K562 (cell line): ENCODE data around the gene SDK1.

Experiments
- BRCA1 ChIP-seq, 2 experiments: fragments of 450-650 bp in 1 of 2; sonication (generic) in 1 of 2; formaldehyde crosslinking in 1 of 2; IDR thresholded peaks; 2 replicates each; pipeline versions ENCODE4 v1.5.0 to v1.6.1; 2017 to 2020; ENCODE audit warnings: mild to moderate bottlenecking in 1 of 2, missing genetic modification reagents in 1 of 2
- CREM ChIP-seq: IDR thresholded peaks from 2 replicates; pipeline ENCODE4 v1.6.1; 2014; ENCODE audit warnings: antibody characterized with exemption, low read depth
- CTBP1 ChIP-seq: fragments of 450-650 bp; IDR thresholded peaks from 2 replicates; pipeline ENCODE4 v1.6.1; 2016; ENCODE audit warnings: borderline replicate concordance
- CTCF ChIP-seq, 3 experiments: IDR thresholded peaks in 2 of 3; conservative IDR thresholded peaks in 1 of 3; 2 replicates each; pipeline ENCODE4 v1.5.1; 2011 to 2012; ENCODE audit warnings: low read length in 3 of 3, mild to moderate bottlenecking in 3 of 3, control low read depth in 2 of 3, improper control_type of control experiment in 1 of 3, inconsistent platforms in 1 of 3, low read depth in 1 of 3, mixed read lengths in 1 of 3, moderate library complexity in 1 of 3; ENCODE audit not compliant: insufficient read depth in 2 of 3
- EWSR1 ChIP-seq: fragments of 450-650 bp; IDR thresholded peaks from 2 replicates; pipeline ENCODE4 v1.6.1; 2018; ENCODE audit warnings: borderline replicate concordance, mild to moderate bottlenecking, low read depth, moderate library complexity; ENCODE audit not compliant: partially characterized antibody
- FOXK2 ChIP-seq, 2 experiments: fragments of 450-650 bp; IDR thresholded peaks in 1 of 2; conservative IDR thresholded peaks in 1 of 2; 2 replicates each; pipeline ENCODE4 v1.6.1; 2016; ENCODE audit warnings: low read depth in 2 of 2, mild to moderate bottlenecking in 1 of 2
- JUND ChIP-seq, 2 experiments: IDR thresholded peaks; 2 replicates in 1 of 2; 3 replicates in 1 of 2; pipeline ENCODE4 v1.6.1; 2011; ENCODE audit warnings: borderline replicate concordance in 2 of 2, low read depth in 2 of 2, low read length in 2 of 2, improper control_type of control experiment in 1 of 2, missing biosample characterization in 1 of 2, missing genetic modification characterization in 1 of 2, missing genetic modification reagents in 1 of 2
- MTF1 ChIP-seq: fragments of 250-450 bp; sonication (Bioruptor Pico); IDR thresholded peaks from 2 replicates; pipeline ENCODE4 v1.9.0; 2021; ENCODE audit warnings: moderate library complexity, mild to moderate bottlenecking, inconsistent platforms, borderline replicate concordance
- POLR2A ChIP-seq: fragments of 450-650 bp; conservative IDR thresholded peaks from 2 replicates; pipeline ENCODE4 v1.6.1; 2016
- TGIF2 ChIP-seq: sonication (generic); formaldehyde crosslinking; IDR thresholded peaks from 2 replicates; pipeline ENCODE4 v1.8.1; 2022; ENCODE audit warnings: mild to moderate bottlenecking, missing genetic modification reagents, moderate library complexity
- YY1 ChIP-seq, 3 experiments: IDR thresholded peaks; 2 replicates each; pipeline ENCODE4 v1.6.1; 2011; ENCODE audit warnings: low read length in 2 of 3, mild to moderate bottlenecking in 2 of 3, moderate library complexity in 2 of 3, borderline replicate concordance in 1 of 3, control low read depth in 1 of 3, low read depth in 1 of 3; ENCODE audit not compliant: insufficient read depth in 3 of 3, insufficient replicate concordance in 2 of 3, control insufficient read depth in 1 of 3, insufficient read length in 1 of 3; ENCODE audit errors: extremely low read depth in 1 of 3
- ZFP30 ChIP-seq: fragments of 250-450 bp; sonication (Bioruptor Pico); IDR thresholded peaks from 2 replicates; pipeline ENCODE4 v1.8.0; 2022; ENCODE audit warnings: moderate library complexity, mild to moderate bottlenecking, inconsistent platforms, borderline replicate concordance
- ZNF23 ChIP-seq: fragments of 250-450 bp; sonication (Bioruptor Pico); IDR thresholded peaks from 2 replicates; pipeline ENCODE4 v1.4.0; 2020; ENCODE audit warnings: mild to moderate bottlenecking
- ZNF263 ChIP-seq: sonication (generic); formaldehyde crosslinking; IDR thresholded peaks from 2 replicates; pipeline ENCODE4 v1.8.0; 2022; ENCODE audit warnings: mild to moderate bottlenecking, missing genetic modification reagents, borderline replicate concordance

- TF ChIP-seq CTBP1 (no peak), ZFP30 (CRISPR knock-in tag) (no peak), ZNF23 (no peak), CTCF (IDR thresholded peaks at IDR 0.05 in 2 of 3, conservative IDR thresholded peaks at IDR 0.05 in 1 of 3; ENCODE audit: insufficient read depth in 2 of 3, low read depth in 1 of 3, low read length in 3 of 3) (no peak), ZNF263 (CRISPR knock-in tag) (no peak), EWSR1 (no peak), MTF1 (no peak), JUND (IDR thresholded peaks at IDR 0.05; ENCODE audit: borderline replicate concordance, low read depth, low read length) (no peak), JUND (tag; IDR thresholded peaks at IDR 0.05; ENCODE audit: borderline replicate concordance, low read depth, low read length) (no peak), POLR2A (no peak), FOXK2 (conservative IDR thresholded peaks at IDR 0.05 in 1 of 2, IDR thresholded peaks at IDR 0.05 in 1 of 2; ENCODE audit: low read depth in 2 of 2) (no peak), YY1 (IDR thresholded peaks at IDR 0.05; ENCODE audit: borderline replicate concordance in 1 of 3, control insufficient read depth in 1 of 3, extremely low read depth in 1 of 3, insufficient read depth in 3 of 3, insufficient read length in 1 of 3, insufficient replicate concordance in 2 of 3, low read depth in 1 of 3, low read length in 2 of 3) (no peak), BRCA1 (IDR thresholded peaks at IDR 0.05) (no peak), BRCA1 (CRISPR knock-in tag; IDR thresholded peaks at IDR 0.05) (no peak), TGIF2 (CRISPR knock-in tag) (no peak), CREM (no peak)
Measured at GRCh38 chr7:4265676-4266075, 964.6 kb downstream of the SDK1 start.
